D721Med (cell line): Measurements from ENCODE around the gene PCDHA6.
"Not testable (repeated sequence)": the region's sequence is repeated elsewhere in the genome, so short reads cannot be mapped to it uniquely, and the experiment has no call there.

Source experiments
- DNase-seq: peaks from one replicate; pipeline ENCODE4 v3.0.0; 2011; ENCODE audit warnings: low spot score; ENCODE audit not compliant: insufficient read length
- FAIRE-seq: peaks from 2 replicates; lab custom pipeline; 2011; peaks lifted over from hg19 to GRCh38; lab: Jason Lieb, UNC
- CTCF ChIP-seq: IDR thresholded peaks from 2 replicates; pipeline ENCODE4 v1.5.1; 2012; ENCODE audit warnings: mild to moderate bottlenecking, control low read depth; ENCODE audit not compliant: insufficient read depth; ENCODE audit errors: missing control alignments

PCDHA6 gene

GRCh38 chr5:140842798-140843733 lies 15.3 kb downstream of the PCDHA6 start:
- no peak for TF ChIP-seq CTCF
- FAIRE-seq (no peak), DNase-seq (no peak)

GRCh38 chr5:140848139-140849102 lies 20.7 kb downstream of the PCDHA6 start, which contains the start of gene PCDHA9:
PCDHA9 (plus strand) TSS chr5:140848382; CDS start chr5:140848496, 114 bp downstream.
- DNase-seq, FAIRE-seq: not testable (repeated sequence)

GRCh38 chr5:140849831-140850634 lies 22.3 kb downstream of the PCDHA6 start:
- DNase-seq, FAIRE-seq: not testable (repeated sequence)

- DNase-seq, result no peak
- TF ChIP-seq CTCF, result no peak
- FAIRE-seq, result no peak
Observed at GRCh38 chr5:140855772-140856674, 28.3 kb downstream of the PCDHA6 start, which contains the start of gene PCDHA10. PCDHA10 (plus strand) TSS chr5:140855897; CDS start chr5:140856049, 152 bp downstream.

GRCh38 chr5:140857177-140857986 lies 29.6 kb downstream of the PCDHA6 start:
- TF ChIP-seq CTCF, result no peak
- FAIRE-seq (no peak), DNase-seq (no peak)

GRCh38 chr5:140857987-140858240 lies 30.2 kb downstream of the PCDHA6 start:
- FAIRE-seq (no peak), DNase-seq (no peak)
- TF ChIP-seq CTCF, result no peak
